ENCODE data around the gene COL9A1.
"Not testable (repeated sequence)": the region's sequence is repeated elsewhere in the genome, so short reads cannot be mapped to it uniquely, and the experiment has no call there.

Gene COL9A1

DNA sequence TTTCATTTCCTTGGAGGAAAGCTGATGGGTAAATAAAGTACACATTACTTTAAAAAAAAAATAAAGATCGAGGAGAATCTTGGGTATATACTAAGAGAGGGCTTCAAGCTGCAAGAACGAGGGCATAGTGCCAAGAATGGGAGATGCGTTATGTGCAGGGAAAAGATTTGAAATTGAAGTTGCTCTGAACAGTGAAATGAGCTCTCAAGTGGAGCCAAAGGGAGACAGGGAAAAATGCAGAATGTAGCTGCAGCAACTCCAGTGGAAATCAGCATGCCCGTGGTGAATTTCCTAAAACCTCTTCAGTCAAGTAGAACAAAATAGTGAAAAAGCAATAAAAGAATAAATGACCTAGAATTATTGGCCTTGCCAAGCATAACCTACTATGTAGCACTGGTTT, 11.4 kb upstream of the COL9A1 start:
- H3K4me3 ChIP-seq (ENCODE audit: low read depth in 1 of 2, low read length in 1 of 2): no peak overlapping the region
- no peak overlapping the region for H3K27ac ChIP-seq
- no peaks in the 10 kb centered on the region for H3K4me1 ChIP-seq (ENCODE audit: control insufficient read depth in 1 of 2, insufficient read depth in 1 of 2, low read depth in 1 of 2, low read length in 1 of 2)
- H3K27me3 ChIP-seq: peaks cover under 1% of the 10 kb centered on the region
- TF ChIP-seq, protein P1, sequence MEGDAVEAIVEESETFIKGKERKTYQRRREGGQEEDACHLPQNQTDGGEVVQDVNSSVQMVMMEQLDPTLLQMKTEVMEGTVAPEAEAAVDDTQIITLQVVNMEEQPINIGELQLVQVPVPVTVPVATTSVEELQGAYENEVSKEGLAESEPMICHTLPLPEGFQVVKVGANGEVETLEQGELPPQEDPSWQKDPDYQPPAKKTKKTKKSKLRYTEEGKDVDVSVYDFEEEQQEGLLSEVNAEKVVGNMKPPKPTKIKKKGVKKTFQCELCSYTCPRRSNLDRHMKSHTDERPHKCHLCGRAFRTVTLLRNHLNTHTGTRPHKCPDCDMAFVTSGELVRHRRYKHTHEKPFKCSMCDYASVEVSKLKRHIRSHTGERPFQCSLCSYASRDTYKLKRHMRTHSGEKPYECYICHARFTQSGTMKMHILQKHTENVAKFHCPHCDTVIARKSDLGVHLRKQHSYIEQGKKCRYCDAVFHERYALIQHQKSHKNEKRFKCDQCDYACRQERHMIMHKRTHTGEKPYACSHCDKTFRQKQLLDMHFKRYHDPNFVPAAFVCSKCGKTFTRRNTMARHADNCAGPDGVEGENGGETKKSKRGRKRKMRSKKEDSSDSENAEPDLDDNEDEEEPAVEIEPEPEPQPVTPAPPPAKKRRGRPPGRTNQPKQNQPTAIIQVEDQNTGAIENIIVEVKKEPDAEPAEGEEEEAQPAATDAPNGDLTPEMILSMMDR (IDR thresholded peaks at IDR 0.05): no peak
- H3K9me3 ChIP-seq: no peaks in the 10 kb centered on the region
- no peaks in the 10 kb centered on the region for H3K36me3 ChIP-seq

DNA sequence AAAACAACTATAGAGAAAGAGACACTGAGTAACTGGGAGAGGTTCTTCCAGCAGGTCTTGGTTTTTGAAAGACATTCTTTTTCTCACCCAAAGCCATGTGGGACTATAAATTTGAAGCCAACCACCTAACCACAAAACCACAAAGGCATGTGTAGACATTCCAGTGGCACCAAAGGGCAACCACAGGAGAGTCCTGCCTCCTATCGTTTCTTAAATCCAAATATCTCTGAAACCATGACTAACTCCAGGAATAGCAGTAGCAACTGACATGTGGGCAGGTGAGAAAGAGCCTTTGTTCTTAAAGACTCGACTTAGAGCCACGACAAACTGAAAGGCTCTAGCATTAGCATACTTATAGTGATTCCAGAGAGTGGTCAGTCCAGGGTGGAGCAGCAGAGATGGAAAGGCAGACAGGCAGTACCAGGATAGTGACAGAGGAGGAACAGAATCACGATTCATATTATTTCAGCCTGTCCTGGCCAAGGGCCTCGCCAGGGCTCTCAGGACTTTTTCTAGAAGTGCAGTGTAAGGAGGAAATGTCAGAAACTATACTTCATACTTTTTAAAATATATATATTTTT, 9.4 kb upstream of the COL9A1 start:
- Histone ChIP-seq H3K9me3 (no peaks in the 10 kb centered on the region), H3K4me3 (ENCODE audit: low read depth in 1 of 2, low read length in 1 of 2) (no peak overlapping the region), H3K27me3 (peaks cover 6% of the 10 kb centered on the region), H3K36me3 (no peaks in the 10 kb centered on the region), H3K4me1 (ENCODE audit: control insufficient read depth in 1 of 2, insufficient read depth in 1 of 2, low read depth in 1 of 2, low read length in 1 of 2) (no peaks in the 10 kb centered on the region), H3K27ac (no peak overlapping the region)
- TF ChIP-seq, protein P1 (IDR thresholded peaks at IDR 0.05): no peak

DNA sequence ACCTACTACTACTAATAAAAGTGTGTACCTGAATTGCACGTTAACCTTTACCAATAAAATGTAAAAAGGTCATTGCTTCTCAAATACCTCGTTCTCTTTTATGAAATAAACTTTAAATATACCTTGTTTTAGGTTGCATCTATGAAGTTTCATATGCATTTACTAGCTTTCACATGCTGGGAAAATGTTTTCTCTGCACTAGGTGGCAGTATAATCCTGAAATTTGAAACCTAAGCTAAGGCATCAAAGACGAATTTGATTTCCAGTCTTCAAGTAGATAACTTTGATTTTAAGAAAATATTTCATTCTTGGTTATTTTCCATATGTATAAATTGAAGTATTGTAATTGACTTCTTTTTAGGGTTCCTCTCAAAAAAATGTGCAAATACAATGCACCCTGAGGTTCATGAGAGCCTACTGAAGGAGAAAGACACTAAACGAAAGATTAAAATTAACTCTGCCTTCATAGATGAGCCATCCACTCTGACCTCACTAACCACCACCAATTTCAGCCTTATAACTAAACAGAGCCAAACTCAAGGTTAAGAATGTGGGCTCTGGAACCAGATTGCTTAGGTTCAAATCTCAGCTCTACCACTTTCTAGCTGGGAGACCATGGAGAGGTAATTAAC, 7.3 kb upstream of the COL9A1 start:
- Histone ChIP-seq H3K36me3 (no peaks in the 10 kb centered on the region), H3K4me1 (ENCODE audit: control insufficient read depth in 1 of 2, insufficient read depth in 1 of 2, low read depth in 1 of 2, low read length in 1 of 2) (no peaks in the 10 kb centered on the region), H3K27me3 (peaks cover 6% of the 10 kb centered on the region), H3K9me3 (no peaks in the 10 kb centered on the region), H3K27ac (no peak overlapping the region), H3K4me3 (ENCODE audit: low read depth in 1 of 2, low read length in 1 of 2) (no peak overlapping the region)
- TF ChIP-seq, protein P1 (IDR thresholded peaks at IDR 0.05): no peak

DNA sequence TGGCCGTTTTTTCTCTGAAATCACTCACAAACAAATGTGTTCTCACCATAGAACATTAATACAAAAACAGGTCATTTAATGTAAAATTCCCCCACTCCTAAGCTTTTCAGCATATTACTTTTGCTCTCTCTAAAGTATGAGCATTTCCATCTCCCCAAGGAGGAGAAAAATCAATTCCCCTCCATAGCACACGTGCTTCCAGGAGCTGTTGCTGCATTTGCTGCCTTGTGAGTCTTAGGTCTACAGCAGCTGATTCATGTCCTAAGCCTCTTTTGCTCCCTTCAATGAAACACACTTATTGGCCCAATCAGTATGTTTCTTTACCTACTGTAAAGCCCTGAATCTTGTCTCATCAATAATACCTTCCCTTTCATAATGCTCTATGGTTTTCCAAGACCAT, 6.4 kb upstream of the COL9A1 start:
- no peaks in the 10 kb centered on the region for H3K4me1 ChIP-seq (ENCODE audit: control insufficient read depth in 1 of 2, insufficient read depth in 1 of 2, low read depth in 1 of 2, low read length in 1 of 2)
- TF ChIP-seq, protein P1 (IDR thresholded peaks at IDR 0.05): no peak
- no peak overlapping the region for H3K27ac ChIP-seq
- no peaks in the 10 kb centered on the region for H3K9me3 ChIP-seq
- peaks cover 6% of the 10 kb centered on the region for H3K27me3 ChIP-seq
- H3K4me3 ChIP-seq (ENCODE audit: low read depth in 1 of 2, low read length in 1 of 2): no peak overlapping the region
- no peaks in the 10 kb centered on the region for H3K36me3 ChIP-seq

DNA sequence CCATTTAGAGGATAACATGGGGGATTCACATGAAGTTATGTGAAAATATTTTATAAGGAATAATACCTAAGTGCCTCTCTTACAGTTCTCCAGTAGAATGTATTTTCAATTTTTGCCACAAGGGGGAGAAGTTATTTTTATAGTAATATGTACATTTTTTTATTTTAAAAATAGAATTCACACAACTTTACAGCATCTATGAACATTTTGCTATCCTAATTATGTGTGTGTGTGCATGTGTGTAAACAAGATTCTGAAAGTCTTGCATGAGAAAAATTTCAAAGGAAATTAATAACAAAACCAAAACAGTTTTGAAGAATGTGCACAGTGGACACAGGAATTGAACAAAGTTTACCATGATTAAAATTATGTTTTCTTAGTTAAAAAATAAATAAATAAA, 5.3 kb upstream of the COL9A1 start:
- not testable (repeated sequence) for H3K27me3 ChIP-seq; H3K4me1 ChIP-seq (ENCODE audit: control insufficient read depth in 1 of 2, insufficient read depth in 1 of 2, low read depth in 1 of 2, low read length in 1 of 2); H3K27ac ChIP-seq; H3K4me3 ChIP-seq (ENCODE audit: low read depth in 1 of 2, low read length in 1 of 2); H3K36me3 ChIP-seq; H3K9me3 ChIP-seq

DNA sequence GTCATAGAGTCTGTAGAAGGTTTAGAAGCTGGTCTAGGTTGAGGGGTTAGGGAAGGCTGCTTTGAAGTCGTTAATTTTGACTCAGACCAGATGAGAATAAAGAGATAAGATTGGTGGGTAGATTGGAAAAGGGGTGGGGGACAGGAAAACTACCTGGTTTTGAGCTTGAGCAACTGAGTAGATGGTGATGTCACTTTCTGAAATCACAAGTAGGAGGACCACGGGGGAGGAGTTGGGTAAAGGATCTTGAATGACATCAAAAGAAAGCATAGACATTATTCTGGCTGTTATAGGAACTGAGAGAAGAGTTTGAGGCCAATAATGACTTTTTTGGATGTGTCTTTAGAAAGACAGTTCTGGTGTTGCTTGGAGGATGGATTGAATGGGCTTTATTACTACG, 4.1 kb upstream of the COL9A1 start:
- no peaks in the 10 kb centered on the region for H3K36me3 ChIP-seq
- H3K4me1 ChIP-seq (ENCODE audit: control insufficient read depth in 1 of 2, insufficient read depth in 1 of 2, low read depth in 1 of 2, low read length in 1 of 2): no peaks in the 10 kb centered on the region
- H3K4me3 ChIP-seq (ENCODE audit: low read depth in 1 of 2, low read length in 1 of 2): no peak overlapping the region
- TF ChIP-seq, protein P1 (IDR thresholded peaks at IDR 0.05): no peak
- H3K9me3 ChIP-seq: no peaks in the 10 kb centered on the region
- H3K27me3 ChIP-seq: peaks cover 6% of the 10 kb centered on the region
- H3K27ac ChIP-seq: no peak overlapping the region
